ENCODE data around the gene ST3GAL2. TPM values are rescaled to one million over a fixed set of nuclear protein-coding genes. Genes with fewer than 3 reads are reported as not detected.
A peak's percentile ranks its signal among the peaks of the same experiment; 100 is the strongest.

ST3GAL2 gene
- total and polyA plus RNA-seq, 9 of the 15 experiments (the other 6 are each of a cell fraction or from before 2014, with no cell fraction given), result 1.5 to 108 (median 34.3) TPM

DNA sequence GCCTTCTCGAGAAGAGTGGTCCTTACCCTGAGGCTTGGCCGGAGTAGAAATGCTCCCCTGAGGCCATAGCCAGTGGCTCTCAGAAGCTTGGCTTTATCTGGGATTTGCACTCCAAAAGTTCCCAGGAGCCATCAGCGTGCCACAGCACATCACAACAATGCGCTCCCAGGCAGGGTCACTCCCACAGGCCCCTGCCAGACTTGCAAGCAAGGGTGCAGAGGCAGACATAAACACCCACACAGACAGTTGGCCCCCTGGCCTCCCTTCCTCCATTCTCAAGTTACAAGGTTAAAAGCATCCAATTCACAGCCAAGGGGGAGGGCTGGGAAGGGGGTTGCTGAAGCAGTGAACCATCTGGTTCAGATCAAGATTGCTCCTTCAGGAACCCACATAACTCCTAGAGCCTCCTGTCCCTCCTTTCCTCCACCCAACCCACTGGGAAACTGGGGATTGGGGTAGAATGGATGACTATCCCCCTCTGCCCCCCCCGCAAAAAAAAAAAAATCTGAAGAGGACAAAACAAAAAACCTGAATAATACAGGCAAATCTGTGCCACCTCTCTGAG lies 1.8 kb downstream of the ST3GAL2 start (continued):
- TF ChIP-seq, protein P1, sequence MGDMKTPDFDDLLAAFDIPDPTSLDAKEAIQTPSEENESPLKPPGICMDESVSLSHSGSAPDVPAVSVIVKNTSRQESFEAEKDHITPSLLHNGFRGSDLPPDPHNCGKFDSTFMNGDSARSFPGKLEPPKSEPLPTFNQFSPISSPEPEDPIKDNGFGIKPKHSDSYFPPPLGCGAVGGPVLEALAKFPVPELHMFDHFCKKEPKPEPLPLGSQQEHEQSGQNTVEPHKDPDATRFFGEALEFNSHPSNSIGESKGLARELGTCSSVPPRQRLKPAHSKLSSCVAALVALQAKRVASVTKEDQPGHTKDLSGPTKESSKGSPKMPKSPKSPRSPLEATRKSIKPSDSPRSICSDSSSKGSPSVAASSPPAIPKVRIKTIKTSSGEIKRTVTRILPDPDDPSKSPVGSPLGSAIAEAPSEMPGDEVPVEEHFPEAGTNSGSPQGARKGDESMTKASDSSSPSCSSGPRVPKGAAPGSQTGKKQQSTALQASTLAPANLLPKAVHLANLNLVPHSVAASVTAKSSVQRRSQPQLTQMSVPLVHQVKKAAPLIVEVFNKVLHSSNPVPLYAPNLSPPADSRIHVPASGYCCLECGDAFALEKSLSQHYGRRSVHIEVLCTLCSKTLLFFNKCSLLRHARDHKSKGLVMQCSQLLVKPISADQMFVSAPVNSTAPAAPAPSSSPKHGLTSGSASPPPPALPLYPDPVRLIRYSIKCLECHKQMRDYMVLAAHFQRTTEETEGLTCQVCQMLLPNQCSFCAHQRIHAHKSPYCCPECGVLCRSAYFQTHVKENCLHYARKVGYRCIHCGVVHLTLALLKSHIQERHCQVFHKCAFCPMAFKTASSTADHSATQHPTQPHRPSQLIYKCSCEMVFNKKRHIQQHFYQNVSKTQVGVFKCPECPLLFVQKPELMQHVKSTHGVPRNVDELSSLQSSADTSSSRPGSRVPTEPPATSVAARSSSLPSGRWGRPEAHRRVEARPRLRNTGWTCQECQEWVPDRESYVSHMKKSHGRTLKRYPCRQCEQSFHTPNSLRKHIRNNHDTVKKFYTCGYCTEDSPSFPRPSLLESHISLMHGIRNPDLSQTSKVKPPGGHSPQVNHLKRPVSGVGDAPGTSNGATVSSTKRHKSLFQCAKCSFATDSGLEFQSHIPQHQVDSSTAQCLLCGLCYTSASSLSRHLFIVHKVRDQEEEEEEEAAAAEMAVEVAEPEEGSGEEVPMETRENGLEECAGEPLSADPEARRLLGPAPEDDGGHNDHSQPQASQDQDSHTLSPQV (IDR thresholded peaks at IDR 0.05), result peak; percentile 86
- TF ChIP-seq, protein P2, sequence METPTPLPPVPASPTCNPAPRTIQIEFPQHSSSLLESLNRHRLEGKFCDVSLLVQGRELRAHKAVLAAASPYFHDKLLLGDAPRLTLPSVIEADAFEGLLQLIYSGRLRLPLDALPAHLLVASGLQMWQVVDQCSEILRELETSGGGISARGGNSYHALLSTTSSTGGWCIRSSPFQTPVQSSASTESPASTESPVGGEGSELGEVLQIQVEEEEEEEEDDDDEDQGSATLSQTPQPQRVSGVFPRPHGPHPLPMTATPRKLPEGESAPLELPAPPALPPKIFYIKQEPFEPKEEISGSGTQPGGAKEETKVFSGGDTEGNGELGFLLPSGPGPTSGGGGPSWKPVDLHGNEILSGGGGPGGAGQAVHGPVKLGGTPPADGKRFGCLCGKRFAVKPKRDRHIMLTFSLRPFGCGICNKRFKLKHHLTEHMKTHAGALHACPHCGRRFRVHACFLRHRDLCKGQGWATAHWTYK (CRISPR knock-in tag; IDR thresholded peaks at IDR 0.05), result no peak
- no peak for TF ChIP-seq ZNF77 (CRISPR knock-in tag; IDR thresholded peaks at IDR 0.05)
- TF ChIP-seq ZBTB1 (CRISPR knock-in tag; IDR thresholded peaks at IDR 0.05; ENCODE audit: borderline replicate concordance, low read depth), result no peak
- TF ChIP-seq NCOR1 (IDR thresholded peaks at IDR 0.05), result peak; percentile 95
- TF ChIP-seq CBX3 (IDR thresholded peaks at IDR 0.05; ENCODE audit: borderline replicate concordance in 1 of 2, low read length in 2 of 2), result peak in 1 of 2 experiments; percentile 80; a peak in 2 of 3 replicates
- 0 out of 2 replicates have a peak, but pooled peaks have one; percentile 51 for TF ChIP-seq HDAC2 (IDR thresholded peaks at IDR 0.05)
- peak; percentile 76 for TF ChIP-seq KLF16 (IDR thresholded peaks at IDR 0.05)
- peak; percentile 45; the same call in 1 of the 2 replicates for TF ChIP-seq ZNF766 (CRISPR knock-in tag; conservative IDR thresholded peaks at IDR 0.05)
- no peak for TF ChIP-seq ZC3H4 (CRISPR knock-in tag; IDR thresholded peaks at IDR 0.05; ENCODE audit: borderline replicate concordance)
- no peak for TF ChIP-seq RFX5 (IDR thresholded peaks at IDR 0.05; ENCODE audit: low read depth, low read length)
- TF ChIP-seq NFIC (IDR thresholded peaks at IDR 0.05), result peak; percentile 62; the same call in 1 of the 2 replicates
- TF ChIP-seq, protein P3, sequence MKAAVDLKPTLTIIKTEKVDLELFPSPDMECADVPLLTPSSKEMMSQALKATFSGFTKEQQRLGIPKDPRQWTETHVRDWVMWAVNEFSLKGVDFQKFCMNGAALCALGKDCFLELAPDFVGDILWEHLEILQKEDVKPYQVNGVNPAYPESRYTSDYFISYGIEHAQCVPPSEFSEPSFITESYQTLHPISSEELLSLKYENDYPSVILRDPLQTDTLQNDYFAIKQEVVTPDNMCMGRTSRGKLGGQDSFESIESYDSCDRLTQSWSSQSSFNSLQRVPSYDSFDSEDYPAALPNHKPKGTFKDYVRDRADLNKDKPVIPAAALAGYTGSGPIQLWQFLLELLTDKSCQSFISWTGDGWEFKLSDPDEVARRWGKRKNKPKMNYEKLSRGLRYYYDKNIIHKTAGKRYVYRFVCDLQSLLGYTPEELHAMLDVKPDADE (conservative IDR thresholded peaks at IDR 0.05; ENCODE audit: control insufficient read depth, low read depth, low read length), result 0 out of 2 replicates have a peak, but pooled peaks have one; percentile 21
- no peak for TF ChIP-seq IRF2 (CRISPR knock-in tag; IDR thresholded peaks at IDR 0.05)
- TF ChIP-seq, protein P4, sequence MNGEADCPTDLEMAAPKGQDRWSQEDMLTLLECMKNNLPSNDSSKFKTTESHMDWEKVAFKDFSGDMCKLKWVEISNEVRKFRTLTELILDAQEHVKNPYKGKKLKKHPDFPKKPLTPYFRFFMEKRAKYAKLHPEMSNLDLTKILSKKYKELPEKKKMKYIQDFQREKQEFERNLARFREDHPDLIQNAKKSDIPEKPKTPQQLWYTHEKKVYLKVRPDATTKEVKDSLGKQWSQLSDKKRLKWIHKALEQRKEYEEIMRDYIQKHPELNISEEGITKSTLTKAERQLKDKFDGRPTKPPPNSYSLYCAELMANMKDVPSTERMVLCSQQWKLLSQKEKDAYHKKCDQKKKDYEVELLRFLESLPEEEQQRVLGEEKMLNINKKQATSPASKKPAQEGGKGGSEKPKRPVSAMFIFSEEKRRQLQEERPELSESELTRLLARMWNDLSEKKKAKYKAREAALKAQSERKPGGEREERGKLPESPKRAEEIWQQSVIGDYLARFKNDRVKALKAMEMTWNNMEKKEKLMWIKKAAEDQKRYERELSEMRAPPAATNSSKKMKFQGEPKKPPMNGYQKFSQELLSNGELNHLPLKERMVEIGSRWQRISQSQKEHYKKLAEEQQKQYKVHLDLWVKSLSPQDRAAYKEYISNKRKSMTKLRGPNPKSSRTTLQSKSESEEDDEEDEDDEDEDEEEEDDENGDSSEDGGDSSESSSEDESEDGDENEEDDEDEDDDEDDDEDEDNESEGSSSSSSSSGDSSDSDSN (IDR thresholded peaks at IDR 0.05; ENCODE audit: borderline replicate concordance in 1 of 2, low read depth in 2 of 2, low read length in 2 of 2), result 0 out of 4 replicates have a peak, but pooled peaks of 1 of the 2 experiments have one; percentile 25
- TF ChIP-seq, protein P5, sequence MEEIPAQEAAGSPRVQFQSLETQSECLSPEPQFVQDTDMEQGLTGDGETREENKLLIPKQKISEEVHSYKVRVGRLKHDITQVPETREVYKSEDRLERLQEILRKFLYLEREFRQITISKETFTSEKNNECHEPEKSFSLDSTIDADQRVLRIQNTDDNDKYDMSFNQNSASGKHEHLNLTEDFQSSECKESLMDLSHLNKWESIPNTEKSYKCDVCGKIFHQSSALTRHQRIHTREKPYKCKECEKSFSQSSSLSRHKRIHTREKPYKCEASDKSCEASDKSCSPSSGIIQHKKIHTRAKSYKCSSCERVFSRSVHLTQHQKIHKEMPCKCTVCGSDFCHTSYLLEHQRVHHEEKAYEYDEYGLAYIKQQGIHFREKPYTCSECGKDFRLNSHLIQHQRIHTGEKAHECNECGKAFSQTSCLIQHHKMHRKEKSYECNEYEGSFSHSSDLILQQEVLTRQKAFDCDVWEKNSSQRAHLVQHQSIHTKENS (CRISPR knock-in tag; IDR thresholded peaks at IDR 0.05), result no peak
- no peak for TF ChIP-seq ZNF584 (CRISPR knock-in tag; IDR thresholded peaks at IDR 0.05; ENCODE audit: low read depth)

All from K562 (cell line).